Heart left ventricle (tissue), 16 donors: ENCODE results near the gene COL7A1. TPM values are rescaled to one million over a fixed set of nuclear protein-coding genes. Genes with fewer than 3 reads are reported as not detected.

Experiments
- ATAC-seq, 4 donors: fragments of 200-7000 bp; cut with Tn5 transposase; one replicate each; pipeline ENCODE4 v1.9.1; 2020 to 2022; ENCODE audit warnings: moderate library complexity in 4 of 4, mild to moderate bottlenecking in 3 of 4, moderate number of reproducible peaks in 1 of 4
- DNase-seq, 5 donors: peaks; one replicate each; pipeline ENCODE4 v3.0.0-alpha.2; 2020
- H3K27ac ChIP-seq, 12 donors: fragments of 200-600 bp; sonication (generic) in 4 of 12; one replicate each; pipeline versions ENCODE4 v1.5.0 to v1.8.0; 2016 to 2022; ENCODE audit warnings: mild to moderate bottlenecking in 2 of 12
- H3K27me3 ChIP-seq, 9 donors: fragments of 200-600 bp; sonication (generic) in 2 of 9; one replicate each; pipeline versions ENCODE4 v1.5.1 to v1.8.0; 2016 to 2022; ENCODE audit warnings: mild to moderate bottlenecking in 3 of 9
- H3K36me3 ChIP-seq, 9 donors: fragments of 200-600 bp; sonication (generic) in 2 of 9; one replicate each; pipeline versions ENCODE4 v1.5.0 to v1.8.0; 2018 to 2022; ENCODE audit warnings: mild to moderate bottlenecking in 2 of 9
- H3K4me1 ChIP-seq, 12 donors: fragments of 200-600 bp; sonication (generic) in 4 of 12; one replicate each; pipeline versions ENCODE4 v1.5.0 to v1.8.0; 2016 to 2022; ENCODE audit warnings: mild to moderate bottlenecking in 3 of 12
- H3K4me3 ChIP-seq, 12 donors: fragments of 200-600 bp; sonication (generic) in 4 of 12; one replicate each; pipeline versions ENCODE4 v1.5.0 to v1.8.0; 2017 to 2022; ENCODE audit warnings: mild to moderate bottlenecking in 9 of 12, moderate library complexity in 4 of 12
- H3K9me3 ChIP-seq, 12 donors: fragments of 200-600 bp; sonication (generic) in 4 of 12; one replicate each; pipeline versions ENCODE4 v1.5.0 to v1.8.0; 2016 to 2022; ENCODE audit warnings: mild to moderate bottlenecking in 1 of 12
- CTCF ChIP-seq, 12 donors: fragments of 200-600 bp; sonication (generic) in 4 of 12; IDR thresholded peaks; one replicate each; pipeline versions ENCODE4 v1.5.0 to v1.8.0; 2018 to 2022; ENCODE audit warnings: antibody characterized with exemption in 12 of 12, mild to moderate bottlenecking in 5 of 12
- POLR2A ChIP-seq, 2 donors: fragments of 450-650 bp; IDR thresholded peaks; one replicate each; pipeline ENCODE4 v1.6.1; 2017; ENCODE audit warnings: antibody characterized with exemption in 2 of 2, mild to moderate bottlenecking in 2 of 2, moderate library complexity in 2 of 2
- WGBS, 4 donors: extraction: QIAGEN DNeasy Blood & Tissue Kit in 2 of 4; methylation state at CpG; one replicate each; pipeline versions ENCODE4 v1.1.5 to v1.1.7; 2013 to 2018; 5-methylcytosine and 5-hydroxymethylcytosine counted together
- intact Hi-C, 10 donors: fragments of 100-400 bp; cut with DNase I; formaldehyde crosslinking; loops; one replicate each; pipeline versions ENCODE4 v1.11.1 to v1.14.2; 2022
- polyA plus RNA-seq, 2 donors: library from polyadenylated mRNA; stranded (reverse); fragments of 200-250 nt; gene quantifications; one replicate each; pipeline ENCODE4 v1.2.3, GENCODE V29; 2013
- total RNA-seq, 9 donors: library from RNA; depleted of rRNA in 2 of 9; stranded (reverse); fragments of >200 nt in 2 of 9; fragmentation: NEBNext Ultra II Directional in 3 of 9; extraction: Animal tissue kit (Norgen Biotek cat#: 25700) in 3 of 9; gene quantifications; one replicate each; pipeline versions ENCODE4 v1.1.0 to v1.2.4, GENCODE V29; 2016 to 2023
- donor health status: ischemic (EF 13 %, LVEDD 7.1; RV severe dilation, severe dysfunction).
- donor health status: healthy with polysubstance abuse.
- donor health status: DM: no; HTN: yes; CAD: no.
- donor health status: DM: no; HTN: no; CAD: no.
- donor health status: ischemic (EF 25% LVEDD 6.9; RV normal size, moderate dysfunction).
- donor health status: ischemic (EF 25% LVEDD 5.7; RV mildly dilated, moderate dysfunction).
- donor health status: healthy.
- donor health status: DM: yes; HTN: yes; CAD: no.
- donor health status: ischemic (EF 35%, LVEDD 5.7; RV mildly dilated, moderate dysfunction).
- donor health status: nonischemic (EF 11% LVEDD 7.7; RV severe dilation, severe dysfunction).
- donor health status: DM: yes; HTN: yes; CAD: no.
- donor health status: PGD.
- donor health status: ischemic (EF 29% LVEDD 5.4; RV normal size, mild dysfunction).
- donor health status: nonischemic (EF 23%, LVEDD 6.1; RV moderate dilation, normal function).

The COL7A1 gene
- total and polyA plus RNA-seq, 11 donors, result 2.4 to 25.2 (median 11.5) TPM

- H3K4me1 ChIP-seq, result peaks cover 0 to 28% (median 19%) of the 10 kb centered on the region in 12 donors
- intact Hi-C loops, result loop anchor here in 2 of 10 donors (1.0 to 10.0 kb wide), 4 partner anchors 25 to 170 kb away; partner anchors contain the start of genes UQCRC1 (in 2 of the 2) and PFKFB4 (in 1 of the 2)
- TF ChIP-seq CTCF (IDR thresholded peaks at IDR 0.05) (no peak), POLR2A (IDR thresholded peaks at IDR 0.05) (no peak)
- no peaks in the 10 kb centered on the region for H3K9me3 ChIP-seq
- H3K4me3 ChIP-seq, result peak overlapping the region; percentile 64 to 96 (median 86)
- H3K27ac ChIP-seq, result peak overlapping the region in 11 of 12 donors; percentile 72 to 90 (median 85)
- no peaks in the 10 kb centered on the region for H3K27me3 ChIP-seq
- WGBS, 4 donors, result 3 to 23% (median 6%) methylated on average over 5 to 30 of the region's 30 CpGs
- DNase-seq (peak; percentile 45 to 78 (median 66)), ATAC-seq (peak in 3 of 4 donors; percentile 5 to 58 (median 27))
- H3K36me3 ChIP-seq, result peaks cover 0 to 38% (median 14%) of the 10 kb centered on the region in 9 donors
Observed at GRCh38 chr3:48634661-48635221, 39.6 kb upstream of the COL7A1 start.

- H3K4me3 ChIP-seq, result no peak overlapping the region
- no peaks in the 10 kb centered on the region for H3K27me3 ChIP-seq
- ATAC-seq, result no peak
- H3K9me3 ChIP-seq, result no peaks in the 10 kb centered on the region
- intact Hi-C loops, result loop anchor here in 1 of 10 donors (2.0 to 10.0 kb wide), 3 partner anchors 25 to 169 kb away; partner anchors contain the start of genes PFKFB4 and UQCRC1
- peak in 1 of 5 donors; percentile 18 for DNase-seq
- no peak overlapping the region for H3K27ac ChIP-seq
- H3K36me3 ChIP-seq, result peaks cover 0 to 46% (median 20%) of the 10 kb centered on the region in 9 donors
- WGBS, 4 donors, result 86 to 93% (median 90%) methylated on average over 2 of the region's 2 CpGs
- peaks cover 0 to 28% (median 19%) of the 10 kb centered on the region in 12 donors for H3K4me1 ChIP-seq
- no peak for TF ChIP-seq CTCF (IDR thresholded peaks at IDR 0.05)
- no peak for TF ChIP-seq POLR2A (IDR thresholded peaks at IDR 0.05)
Observed at GRCh38 chr3:48633743-48634142, 38.6 kb upstream of the COL7A1 start.

GRCh38 chr3:48633256-48633655 is 38.1 kb upstream of the COL7A1 start:
- Histone ChIP-seq H3K36me3 (peaks cover 0 to 51% (median 20%) of the 10 kb centered on the region in 9 donors), H3K4me3 (no peak overlapping the region), H3K9me3 (no peaks in the 10 kb centered on the region), H3K27me3 (no peaks in the 10 kb centered on the region), H3K4me1 (peaks cover 0 to 28% (median 19%) of the 10 kb centered on the region in 12 donors), H3K27ac (no peak overlapping the region)
- intact Hi-C loops, result loop anchor here in 1 of 10 donors (10.0 kb wide), 1 partner anchor 168 kb away; a partner anchor contains a TSS
- TF ChIP-seq CTCF (IDR thresholded peaks at IDR 0.05) (no peak), POLR2A (IDR thresholded peaks at IDR 0.05) (no peak)
- DNase-seq (peak in 2 of 5 donors; percentile 24 to 66), ATAC-seq (no peak)
- WGBS, 4 donors, result 95 to 100% (median 97%) methylated on average over 3 to 15 of the region's 15 CpGs
